Measurements from ENCODE around the gene ZFPL1.

ZFPL1 gene

GRCh38 chr11:65060913-65061408 lies 23.1 kb upstream of the ZFPL1 start:
- no peak for DNase-seq (ENCODE audit: low read depth)

DNA sequence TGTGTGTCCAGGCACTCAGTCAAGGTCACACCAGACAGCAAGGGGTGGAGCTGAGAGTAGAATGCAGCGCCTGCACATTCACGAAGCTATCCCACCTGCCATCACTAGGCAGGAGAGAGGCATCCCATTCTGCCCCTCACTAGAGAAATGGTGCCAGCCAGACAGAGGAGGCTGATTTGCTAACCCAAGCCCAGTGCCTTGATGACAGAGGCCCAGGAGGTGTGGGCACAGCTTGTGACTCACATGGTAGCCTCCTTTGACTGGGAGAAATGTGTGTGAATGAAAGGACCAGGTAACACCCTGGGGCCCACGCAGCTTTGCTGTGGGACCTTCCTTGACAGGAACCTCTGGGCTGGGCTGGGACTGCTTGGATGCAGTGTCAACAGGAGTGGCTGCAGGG lies 20.5 kb upstream of the ZFPL1 start:
- no peak for DNase-seq (ENCODE audit: low read depth)

GRCh38 chr11:65064847-65065240 lies 19.2 kb upstream of the ZFPL1 start:
- DNase-seq (ENCODE audit: low read depth) = no peak

- DNase-seq (ENCODE audit: low read depth) = no peak
These were observed 18.2 kb upstream of the ZFPL1 start for GRCh38 chr11:65065851-65066250.

- DNase-seq (ENCODE audit: low read depth) = no peak
These were observed 17.7 kb upstream of the ZFPL1 start for GRCh38 chr11:65066315-65066714.

DNA sequence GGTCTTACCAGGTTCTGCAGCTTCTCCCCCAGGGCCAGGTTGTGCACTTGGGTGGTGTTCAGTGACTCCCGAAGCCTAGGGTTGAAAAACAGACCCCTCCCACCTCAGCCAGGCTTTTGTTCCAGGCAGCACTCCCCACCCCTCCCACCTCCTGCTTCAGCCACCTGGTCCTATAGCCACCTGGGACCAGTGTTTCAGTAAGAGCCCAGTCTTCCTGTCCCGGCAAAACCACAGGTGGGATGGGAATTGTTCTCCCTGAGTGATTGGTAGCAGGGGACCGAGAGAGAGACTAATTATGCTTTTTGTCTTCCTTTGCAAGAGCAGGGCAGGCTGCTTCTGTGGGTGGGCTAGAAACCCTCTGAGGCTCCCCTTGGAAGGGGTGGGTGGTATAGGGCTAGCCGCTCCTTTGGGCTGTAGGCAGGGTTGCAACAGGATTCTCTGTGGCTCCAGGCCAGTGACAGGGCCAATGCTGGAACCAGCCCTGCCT lies 17.2 kb upstream of the ZFPL1 start:
- DNase-seq (ENCODE audit: low read depth) = no peak

DNA sequence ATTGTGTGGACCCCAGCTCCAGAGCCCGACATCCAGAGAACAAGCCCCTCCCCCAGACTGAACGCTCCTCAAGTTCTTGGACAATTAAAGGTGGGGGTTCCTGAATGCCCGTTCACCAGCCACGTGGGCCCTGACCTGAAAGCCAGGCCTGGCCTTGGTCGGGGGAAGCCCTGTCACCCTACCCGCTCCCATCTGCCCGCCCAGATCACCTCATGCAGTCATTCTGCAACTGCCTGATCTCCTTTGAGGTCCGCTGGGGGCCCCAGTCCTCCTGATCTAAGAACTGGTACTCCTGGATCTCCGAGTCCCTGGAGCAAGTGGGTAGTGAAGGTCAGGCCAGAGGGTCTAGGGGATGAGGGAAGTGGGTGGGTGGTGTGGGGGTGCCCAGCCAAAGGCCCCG lies 16.6 kb upstream of the ZFPL1 start:
- no peak for DNase-seq (ENCODE audit: low read depth)

DNA sequence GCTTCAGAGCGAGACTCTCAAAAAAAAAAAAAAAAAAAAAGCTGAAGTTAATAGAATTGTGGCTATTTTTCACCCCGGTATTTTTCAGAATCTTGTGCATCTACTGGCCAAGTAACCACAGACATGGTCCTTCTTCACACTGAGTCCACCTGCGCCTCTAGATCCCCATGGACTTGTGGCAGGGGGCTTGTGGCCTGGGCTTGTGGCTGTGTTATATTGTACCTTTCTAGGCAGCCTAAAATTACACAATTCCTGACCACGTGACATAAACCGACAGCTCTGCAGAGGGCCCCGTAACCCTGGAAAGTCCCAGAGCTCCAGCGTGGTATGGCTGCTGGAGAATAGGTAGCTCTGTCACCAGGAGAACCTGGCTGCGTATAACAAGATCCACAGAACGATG lies 14.8 kb upstream of the ZFPL1 start:
- no peak for DNase-seq (ENCODE audit: low read depth)

DNA sequence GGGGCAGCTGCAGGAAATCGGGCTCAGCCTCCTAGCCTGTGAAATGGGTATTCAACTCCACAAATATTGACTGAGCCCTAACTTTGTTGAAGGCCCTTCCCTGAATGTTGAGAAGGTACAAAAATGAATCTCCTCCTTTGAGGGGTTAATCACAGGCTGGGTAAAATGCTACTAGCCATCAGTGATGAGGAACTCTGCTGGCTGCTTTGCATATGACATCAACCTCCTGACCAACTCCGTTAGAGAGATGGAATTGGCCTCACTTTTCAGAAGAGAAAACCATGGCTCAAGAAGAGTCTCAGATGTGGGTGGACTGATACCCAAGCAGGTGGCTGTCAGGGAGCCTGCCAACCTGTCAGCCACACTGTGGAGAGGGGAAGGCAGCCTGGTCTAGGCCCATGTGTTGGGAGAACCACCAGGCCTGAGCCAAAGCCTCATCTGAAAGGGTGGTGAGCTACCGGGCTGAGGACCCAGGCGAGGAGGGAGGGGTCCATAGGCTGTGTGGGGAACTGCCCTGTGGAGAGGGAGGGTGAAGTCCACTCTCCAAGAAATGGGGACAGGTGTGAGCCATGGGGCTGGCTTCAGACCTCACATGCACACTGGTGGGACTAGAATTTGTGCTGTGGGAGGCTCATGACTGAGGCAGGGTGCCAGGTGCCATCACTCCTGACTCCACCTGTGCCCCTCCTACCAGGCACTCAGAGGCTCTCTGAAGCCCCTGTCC lies 12.0 kb upstream of the ZFPL1 start:
- DNase-seq (ENCODE audit: low read depth) = no peak

- DNase-seq (ENCODE audit: low read depth) = no peak
These were observed 11.4 kb upstream of the ZFPL1 start for GRCh38 chr11:65072631-65072966.

DNA sequence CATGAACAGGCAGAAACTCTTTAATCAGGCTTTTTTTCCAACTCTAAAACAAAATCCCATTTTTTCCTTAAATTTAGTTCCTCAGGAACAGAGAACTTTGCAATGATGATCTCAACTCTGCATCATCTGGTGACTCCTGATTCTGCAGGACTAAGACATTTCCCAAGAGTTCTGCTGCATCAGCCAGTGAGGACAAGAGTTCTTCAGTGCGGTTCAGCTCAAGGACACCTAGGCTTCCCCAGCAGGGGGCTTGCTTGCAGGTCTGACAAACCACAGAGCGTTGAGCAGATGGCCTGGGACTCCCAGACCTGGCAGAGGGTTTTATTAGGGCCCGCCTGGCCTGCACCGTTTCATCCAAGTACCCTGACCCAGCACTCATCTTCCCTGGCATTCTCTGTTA lies 6.6 kb upstream of the ZFPL1 start:
- DNase-seq (ENCODE audit: low read depth) = no peak

GRCh38 chr11:65078151-65078550 lies 5.9 kb upstream of the ZFPL1 start:
- peak; percentile 58 for DNase-seq (ENCODE audit: low read depth)

DNA sequence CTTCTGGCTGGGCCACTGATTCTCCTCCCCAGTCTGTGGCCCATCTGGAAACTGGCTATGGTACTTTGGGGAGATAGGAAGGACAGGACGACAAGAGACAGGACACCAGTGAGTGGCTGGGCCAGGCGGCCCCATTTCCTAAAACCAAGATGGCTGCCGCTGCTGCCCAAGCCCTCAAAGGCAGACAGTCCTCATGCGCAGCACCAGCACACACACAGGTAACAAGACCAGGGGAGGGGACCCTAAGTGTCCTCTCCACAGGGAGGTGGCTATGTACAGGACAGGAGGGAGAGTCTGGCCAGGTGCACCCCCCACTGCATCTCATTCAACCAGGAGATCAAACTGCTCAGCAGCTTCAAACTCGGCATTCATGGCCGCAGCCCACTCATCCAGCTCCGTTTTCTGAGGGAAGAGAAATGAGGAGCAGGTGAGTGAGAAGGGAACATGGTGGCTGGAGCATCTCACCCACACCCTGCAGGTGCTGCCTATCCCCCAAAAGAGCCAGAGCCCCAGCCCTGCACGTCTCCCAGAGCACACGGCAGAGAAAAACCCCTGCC lies 5.2 kb upstream of the ZFPL1 start:
- DNase-seq (ENCODE audit: low read depth) = no peak

- DNase-seq (ENCODE audit: low read depth) = no peak
These were observed 738 bp upstream of the ZFPL1 start for GRCh38 chr11:65083134-65083833.

GRCh38 chr11:65084598-65085375 lies 765 bp downstream of the ZFPL1 start:
- DNase-seq (ENCODE audit: low read depth) = no peak

DNA sequence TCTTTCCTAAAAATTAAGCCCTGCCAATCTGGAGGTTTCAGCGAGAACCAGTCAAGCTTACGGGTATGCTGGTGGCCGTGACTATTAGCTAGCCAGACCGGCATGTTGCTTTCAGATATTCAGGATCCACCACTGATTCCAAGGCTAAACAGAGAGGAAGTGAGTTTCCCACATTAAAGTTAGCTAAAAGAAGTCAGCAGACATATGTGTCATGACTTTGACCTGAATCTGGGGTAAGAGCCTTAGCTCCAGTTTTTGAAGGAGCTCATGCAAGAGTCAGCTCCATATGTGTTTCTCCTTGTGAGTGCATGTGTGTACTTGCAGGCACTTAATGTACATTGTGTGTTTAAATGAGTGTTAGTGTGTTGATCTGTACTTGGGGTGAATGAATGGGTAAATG lies 1.4 kb downstream of the ZFPL1 start:
- no peak for DNase-seq (ENCODE audit: low read depth)

DNA sequence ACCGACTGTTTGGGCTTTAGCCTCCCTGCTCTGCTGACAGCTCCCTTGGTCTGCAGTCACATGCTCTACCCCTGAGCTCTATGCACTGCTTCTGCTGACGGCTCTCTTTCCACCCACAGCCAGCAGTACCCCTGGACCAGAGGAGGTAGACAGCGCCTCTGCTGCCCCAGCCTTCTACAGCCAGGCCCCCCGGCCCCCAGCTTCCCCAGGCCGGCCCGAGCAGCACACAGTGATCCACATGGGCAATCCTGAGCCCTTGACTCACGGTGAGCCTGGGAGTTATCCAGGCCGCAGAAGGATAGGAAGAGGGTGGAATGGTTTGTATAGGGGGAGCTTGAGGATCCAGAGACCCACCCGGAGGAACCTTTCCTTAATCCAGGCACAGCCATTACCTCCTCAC lies 2.8 kb downstream of the ZFPL1 start:
- DNase-seq (ENCODE audit: low read depth) = no peak

- DNase-seq (ENCODE audit: low read depth) = no peak
These were observed 3.2 kb downstream of the ZFPL1 start for GRCh38 chr11:65087216-65087615.

DNA sequence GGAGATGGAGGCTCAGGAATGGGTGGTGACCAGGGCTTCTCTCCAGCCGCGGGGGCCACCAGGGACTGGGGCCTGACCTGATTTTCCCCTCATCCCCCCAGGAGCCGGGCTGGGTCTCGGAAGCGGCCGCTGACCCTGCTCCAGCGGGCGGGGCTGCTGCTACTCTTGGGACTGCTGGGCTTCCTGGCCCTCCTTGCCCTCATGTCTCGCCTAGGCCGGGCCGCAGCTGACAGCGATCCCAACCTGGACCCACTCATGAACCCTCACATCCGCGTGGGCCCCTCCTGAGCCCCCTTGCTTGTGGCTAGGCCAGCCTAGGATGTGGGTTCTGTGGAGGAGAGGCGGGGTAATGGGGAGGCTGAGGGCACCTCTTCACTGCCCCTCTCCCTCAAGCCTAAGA lies 3.8 kb downstream of the ZFPL1 start:
- no peak for DNase-seq (ENCODE audit: low read depth)

DNA sequence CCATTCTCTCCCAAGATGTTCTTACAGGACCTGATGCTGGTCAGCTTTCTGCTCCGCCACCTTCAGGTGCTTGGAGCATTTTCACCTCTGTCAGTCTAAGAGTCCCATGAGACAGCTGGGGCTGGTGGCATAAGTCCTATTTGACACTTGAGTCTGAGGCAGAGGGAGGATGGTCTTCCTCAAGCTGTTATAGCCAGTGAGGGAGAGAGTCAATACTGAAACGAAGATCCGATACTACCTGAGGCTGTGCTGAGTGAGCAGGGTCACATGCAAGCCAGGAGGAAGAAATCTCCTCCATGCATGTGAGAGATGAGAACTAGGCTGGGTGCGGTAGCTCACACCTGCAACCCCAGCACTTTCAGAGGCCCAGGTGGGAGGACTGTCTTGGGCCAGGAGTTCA lies 5.6 kb downstream of the ZFPL1 start:
- DNase-seq (ENCODE audit: low read depth) = no peak

DNA sequence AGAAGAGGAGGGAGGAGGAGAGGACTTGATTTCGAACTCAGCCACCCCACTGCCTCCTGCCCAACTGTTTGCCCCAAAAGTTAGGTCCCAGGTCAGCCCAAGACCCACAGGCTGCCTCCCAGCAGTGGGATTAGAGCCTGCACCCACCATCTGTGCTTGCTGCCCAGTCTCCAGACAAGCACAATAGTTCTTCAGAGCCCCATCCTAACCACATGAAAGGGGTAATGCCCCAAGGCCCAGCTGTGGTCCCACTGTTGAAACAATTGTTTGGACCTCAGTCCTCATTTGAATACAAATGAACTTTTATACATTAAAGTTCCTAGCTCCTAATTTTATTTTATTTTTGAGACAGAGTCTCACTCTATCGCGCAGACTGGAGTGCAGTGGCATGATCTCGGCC lies 6.6 kb downstream of the ZFPL1 start:
- no peak for DNase-seq (ENCODE audit: low read depth)

GRCh38 chr11:65095427-65095826 lies 11.4 kb downstream of the ZFPL1 start:
- no peak for DNase-seq (ENCODE audit: low read depth)
